Heart left ventricle (tissue), 13 donors: ENCODE measurements around the gene LYRM2.

ENCODE experiments used
- POLR2A ChIP-seq, 2 donors: fragments of 450-650 bp; IDR thresholded peaks; one replicate each; pipeline ENCODE4 v1.6.1; 2017; ENCODE audit warnings: antibody characterized with exemption in 2 of 2, mild to moderate bottlenecking in 2 of 2, moderate library complexity in 2 of 2
- TF ChIP-seq, protein P1 (sequence below), 12 donors: fragments of 200-600 bp; sonication (generic) in 4 of 12; IDR thresholded peaks; one replicate each; pipeline versions ENCODE4 v1.5.0 to v1.8.0; 2018 to 2022; ENCODE audit warnings: antibody characterized with exemption in 12 of 12, mild to moderate bottlenecking in 5 of 12
- donor health status: ischemic (EF 13 %, LVEDD 7.1; RV severe dilation, severe dysfunction).
- donor health status: DM: no; HTN: yes; CAD: no.
- donor health status: DM: no; HTN: no; CAD: no.
- donor health status: ischemic (EF 25% LVEDD 6.9; RV normal size, moderate dysfunction).
- donor health status: ischemic (EF 25% LVEDD 5.7; RV mildly dilated, moderate dysfunction).
- donor health status: ischemic (EF 35%, LVEDD 5.7; RV mildly dilated, moderate dysfunction).
- donor health status: nonischemic (EF 11% LVEDD 7.7; RV severe dilation, severe dysfunction).
- donor health status: DM: yes; HTN: yes; CAD: no.
- donor health status: PGD.
- donor health status: ischemic (EF 29% LVEDD 5.4; RV normal size, mild dysfunction).
- donor health status: nonischemic (EF 23%, LVEDD 6.1; RV moderate dilation, normal function).

DNA sequence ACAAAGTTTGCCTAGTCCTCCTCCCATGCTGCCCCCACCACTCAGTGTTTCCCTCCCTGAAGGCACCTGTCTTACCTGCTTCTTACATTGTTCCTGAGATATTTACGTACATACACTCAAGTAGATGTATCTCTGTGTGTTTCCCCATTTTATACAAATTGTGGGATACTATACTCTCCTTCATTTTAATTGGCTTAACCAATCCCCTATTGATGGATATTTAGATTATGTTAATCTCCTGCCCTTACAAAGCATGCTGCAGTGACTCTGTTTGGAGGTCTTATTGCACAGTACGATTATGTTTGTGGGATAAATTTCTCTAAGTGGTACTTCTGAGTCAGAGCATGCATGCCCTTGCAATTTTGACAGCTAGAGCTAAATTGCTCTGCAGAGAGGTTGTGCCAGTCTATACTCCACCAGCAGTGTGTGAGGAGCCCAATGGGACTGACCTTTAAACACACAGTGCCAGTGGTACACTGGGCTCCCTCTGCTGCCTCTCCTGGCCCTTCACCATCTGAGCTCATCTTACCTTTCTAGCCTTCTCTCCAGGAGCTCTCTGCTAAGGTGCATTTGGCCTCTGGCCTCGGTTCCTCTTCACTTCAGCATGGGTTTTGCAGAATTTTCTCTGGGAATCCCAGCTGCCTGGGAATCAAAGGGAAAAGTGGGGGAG lies 57.4 kb downstream of the LYRM2 start:
- TF ChIP-seq, protein P1, sequence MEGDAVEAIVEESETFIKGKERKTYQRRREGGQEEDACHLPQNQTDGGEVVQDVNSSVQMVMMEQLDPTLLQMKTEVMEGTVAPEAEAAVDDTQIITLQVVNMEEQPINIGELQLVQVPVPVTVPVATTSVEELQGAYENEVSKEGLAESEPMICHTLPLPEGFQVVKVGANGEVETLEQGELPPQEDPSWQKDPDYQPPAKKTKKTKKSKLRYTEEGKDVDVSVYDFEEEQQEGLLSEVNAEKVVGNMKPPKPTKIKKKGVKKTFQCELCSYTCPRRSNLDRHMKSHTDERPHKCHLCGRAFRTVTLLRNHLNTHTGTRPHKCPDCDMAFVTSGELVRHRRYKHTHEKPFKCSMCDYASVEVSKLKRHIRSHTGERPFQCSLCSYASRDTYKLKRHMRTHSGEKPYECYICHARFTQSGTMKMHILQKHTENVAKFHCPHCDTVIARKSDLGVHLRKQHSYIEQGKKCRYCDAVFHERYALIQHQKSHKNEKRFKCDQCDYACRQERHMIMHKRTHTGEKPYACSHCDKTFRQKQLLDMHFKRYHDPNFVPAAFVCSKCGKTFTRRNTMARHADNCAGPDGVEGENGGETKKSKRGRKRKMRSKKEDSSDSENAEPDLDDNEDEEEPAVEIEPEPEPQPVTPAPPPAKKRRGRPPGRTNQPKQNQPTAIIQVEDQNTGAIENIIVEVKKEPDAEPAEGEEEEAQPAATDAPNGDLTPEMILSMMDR (IDR thresholded peaks at IDR 0.05), result no peak
- no peak for TF ChIP-seq POLR2A (IDR thresholded peaks at IDR 0.05)
